ENCODE data around the gene SIM2. TPM values are rescaled to one million over a fixed set of nuclear protein-coding genes. Genes with fewer than 3 reads are reported as not detected.

Gene SIM2
- total RNA-seq, 2 donors from 2014 or later: 0.16 to 0.84 TPM

- DNase-seq (ENCODE audit: low spot score in 2 of 2): no peak
- H3K36me3 Mint-ChIP-seq: peaks cover 0 to 5% of the 10 kb centered on the region in 2 donors
- ATAC-seq: no peak
- H3K9me3 Mint-ChIP-seq: peaks cover 0 to 4% of the 10 kb centered on the region in 2 donors
- H3K27ac Mint-ChIP-seq: no peak overlapping the region
Observed at GRCh38 chr21:36733857-36734256, 34.9 kb downstream of the SIM2 start.

- Mint-ChIP-seq H3K9me3 (peaks cover 0 to 4% of the 10 kb centered on the region in 2 donors), H3K27ac (no peak overlapping the region), H3K36me3 (peaks cover 0 to 5% of the 10 kb centered on the region in 2 donors)
- DNase-seq (ENCODE audit: low spot score in 2 of 2) (no peak), ATAC-seq (no peak)
Observed at GRCh38 chr21:36734367-36735200, 35.7 kb downstream of the SIM2 start.

GRCh38 chr21:36735201-36735515 lies 36.2 kb downstream of the SIM2 start:
- ATAC-seq (no peak), DNase-seq (ENCODE audit: low spot score in 2 of 2) (no peak)
- Mint-ChIP-seq H3K9me3 (peaks cover 0 to 4% of the 10 kb centered on the region in 2 donors), H3K36me3 (peaks cover 0 to 5% of the 10 kb centered on the region in 2 donors), H3K27ac (no peak overlapping the region)

GRCh38 chr21:36735724-36736320 lies 36.9 kb downstream of the SIM2 start:
- peaks cover 0 to 5% of the 10 kb centered on the region in 2 donors for H3K36me3 Mint-ChIP-seq
- no peak overlapping the region for H3K27ac Mint-ChIP-seq
- H3K9me3 Mint-ChIP-seq: peaks cover 0 to 4% of the 10 kb centered on the region in 2 donors
- ATAC-seq (no peak), DNase-seq (ENCODE audit: low spot score in 2 of 2) (no peak)

- DNase-seq (ENCODE audit: low spot score in 2 of 2) (no peak), ATAC-seq (no peak)
- Mint-ChIP-seq H3K27ac (peak overlapping the region in 1 of 2 donors; percentile 65), H3K36me3 (peaks cover 0 to 5% of the 10 kb centered on the region in 2 donors), H3K9me3 (peaks cover 0 to 4% of the 10 kb centered on the region in 2 donors)
Observed at GRCh38 chr21:36738489-36739126, 39.7 kb downstream of the SIM2 start.

GRCh38 chr21:36741506-36741905 lies 42.6 kb downstream of the SIM2 start:
- H3K27ac Mint-ChIP-seq: no peak overlapping the region
- H3K9me3 Mint-ChIP-seq: no peaks in the 10 kb centered on the region
- ATAC-seq: no peak
- peaks cover 0 to 2% of the 10 kb centered on the region in 2 donors for H3K36me3 Mint-ChIP-seq
- DNase-seq (ENCODE audit: low spot score in 2 of 2): no peak

GRCh38 chr21:36743008-36743407 lies 44.1 kb downstream of the SIM2 start:
- ATAC-seq: no peak
- H3K36me3 Mint-ChIP-seq: peaks cover 0 to 9% of the 10 kb centered on the region in 2 donors
- no peak for DNase-seq (ENCODE audit: low spot score in 2 of 2)
- peak overlapping the region in 1 of 2 donors; percentile 44 for H3K27ac Mint-ChIP-seq
- no peaks in the 10 kb centered on the region for H3K9me3 Mint-ChIP-seq

GRCh38 chr21:36743446-36743845 lies 44.5 kb downstream of the SIM2 start:
- peaks cover 0 to 11% of the 10 kb centered on the region in 2 donors for H3K36me3 Mint-ChIP-seq
- no peak for ATAC-seq
- peak overlapping the region in 1 of 2 donors; percentile 44 for H3K27ac Mint-ChIP-seq
- DNase-seq (ENCODE audit: low spot score in 2 of 2): no peak
- H3K9me3 Mint-ChIP-seq: no peaks in the 10 kb centered on the region

GRCh38 chr21:36744190-36744559 lies 45.3 kb downstream of the SIM2 start:
- no peak for ATAC-seq
- peaks cover 0 to 15% of the 10 kb centered on the region in 2 donors for H3K36me3 Mint-ChIP-seq
- no peak for DNase-seq (ENCODE audit: low spot score in 2 of 2)

GRCh38 chr21:36744560-36745231 lies 45.8 kb downstream of the SIM2 start:
- DNase-seq (ENCODE audit: low spot score in 2 of 2) (no peak), ATAC-seq (no peak)
- H3K36me3 Mint-ChIP-seq: peaks cover 0 to 15% of the 10 kb centered on the region in 2 donors
- no peak overlapping the region for H3K27ac Mint-ChIP-seq
- H3K9me3 Mint-ChIP-seq: no peaks in the 10 kb centered on the region

More at GRCh38 chr21:36744190-36744559, 45.3 kb downstream of the SIM2 start:
- Mint-ChIP-seq H3K27ac (no peak overlapping the region), H3K9me3 (no peaks in the 10 kb centered on the region)

- Mint-ChIP-seq H3K27ac (no peak overlapping the region), H3K36me3 (peaks cover 0 to 15% of the 10 kb centered on the region in 2 donors)
- no peak for DNase-seq (ENCODE audit: low spot score in 2 of 2)
Observed at GRCh38 chr21:36745459-36745858, 46.5 kb downstream of the SIM2 start.

GRCh38 chr21:36747041-36747814 lies 48.3 kb downstream of the SIM2 start:
- DNase-seq (ENCODE audit: low spot score in 2 of 2): peak in 1 of 2 donors; percentile 4
- Mint-ChIP-seq H3K36me3 (peaks cover 0 to 15% of the 10 kb centered on the region in 2 donors), H3K27ac (no peak overlapping the region), H3K9me3 (no peaks in the 10 kb centered on the region)
- ATAC-seq: peak in 1 of 2 donors; percentile 28

More at GRCh38 chr21:36745459-36745858, 46.5 kb downstream of the SIM2 start:
- no peak for ATAC-seq
- H3K9me3 Mint-ChIP-seq: no peaks in the 10 kb centered on the region

- DNase-seq (ENCODE audit: low spot score in 2 of 2) (peak in 1 of 2 donors; percentile 79), ATAC-seq (peak; percentile 67 to 92)
- Mint-ChIP-seq H3K9me3 (no peaks in the 10 kb centered on the region), H3K36me3 (peaks cover 0 to 15% of the 10 kb centered on the region in 2 donors), H3K27ac (no peak overlapping the region)
Observed at GRCh38 chr21:36747815-36748383, 49.0 kb downstream of the SIM2 start.

- Mint-ChIP-seq H3K36me3 (peaks cover 0 to 24% of the 10 kb centered on the region in 2 donors), H3K9me3 (no peaks in the 10 kb centered on the region), H3K27ac (no peak overlapping the region)
- ATAC-seq: no peak
- no peak for DNase-seq (ENCODE audit: low spot score in 2 of 2)
Observed at GRCh38 chr21:36749935-36750575, 51.1 kb downstream of the SIM2 start.

GRCh38 chr21:36750576-36750959 lies 51.7 kb downstream of the SIM2 start:
- no peak for ATAC-seq
- H3K27ac Mint-ChIP-seq: no peak overlapping the region
- H3K9me3 Mint-ChIP-seq: no peaks in the 10 kb centered on the region
- no peak for DNase-seq (ENCODE audit: low spot score in 2 of 2)
- peaks cover 0 to 24% of the 10 kb centered on the region in 2 donors for H3K36me3 Mint-ChIP-seq

Data from activated naive CD4-positive, alpha-beta T cell treated with anti-CD3 and anti-CD28 coated beads, Interleukin-2, amount 50 U/mL, for 72 hours (primary cell).